NCI-H1417 (cell line): ENCODE data around the gene GRAMD2A.
A peak's percentile ranks its signal among the peaks of the same experiment; 100 is the strongest.
"Not testable (repeated sequence)": the region's sequence is repeated elsewhere in the genome, so short reads cannot be mapped to it uniquely, and the experiment has no call there.

Source experiments
- DNase-seq, 3 experiments: peaks; one replicate each; lab custom pipeline; 2025; lab: John Stamatoyannopoulos, UW

The GRAMD2A gene

GRCh38 chr15:72184165-72184811, 13.3 kb downstream of the GRAMD2A start:
- peak in 2 of 3 experiments; percentile 19 to 46 for DNase-seq

GRCh38 chr15:72183781-72184164, 13.8 kb downstream of the GRAMD2A start:
- no peak for DNase-seq

GRCh38 chr15:72182673-72183072, 14.9 kb downstream of the GRAMD2A start:
- no peak for DNase-seq

GRCh38 chr15:72182244-72182643, 15.3 kb downstream of the GRAMD2A start:
- DNase-seq, result no peak

GRCh38 chr15:72180761-72181324, 16.7 kb downstream of the GRAMD2A start:
- DNase-seq, result no peak

- DNase-seq, result peak in 1 of 3 experiments; percentile 44
Observed at GRCh38 chr15:72179950-72180581, 17.5 kb downstream of the GRAMD2A start.

- DNase-seq, result no peak
Observed at GRCh38 chr15:72178976-72179585, 18.5 kb downstream of the GRAMD2A start.

- no peak for DNase-seq
Observed at GRCh38 chr15:72176743-72177142, 20.8 kb downstream of the GRAMD2A start.

GRCh38 chr15:72176159-72176558, 21.4 kb downstream of the GRAMD2A start:
- no peak for DNase-seq

- no peak for DNase-seq
Observed at GRCh38 chr15:72175186-72176044, 22.2 kb downstream of the GRAMD2A start.

- no peak for DNase-seq
Observed at GRCh38 chr15:72174551-72175165, 22.9 kb downstream of the GRAMD2A start.

- DNase-seq, result no peak
Observed at GRCh38 chr15:72173864-72174550, 23.6 kb downstream of the GRAMD2A start.

- DNase-seq, result no peak
Observed at GRCh38 chr15:72173401-72173800, 24.2 kb downstream of the GRAMD2A start.

- no peak for DNase-seq
Observed at GRCh38 chr15:72172796-72173195, 24.8 kb downstream of the GRAMD2A start.

- not testable (repeated sequence) for DNase-seq
Observed at GRCh38 chr15:72171978-72172377, 25.6 kb downstream of the GRAMD2A start.

- DNase-seq, result no peak
Observed at GRCh38 chr15:72170691-72171090, 26.9 kb downstream of the GRAMD2A start.

GRCh38 chr15:72169921-72170611, 27.5 kb downstream of the GRAMD2A start:
- no peak for DNase-seq

- DNase-seq, result no peak
Observed at GRCh38 chr15:72169236-72169920, 28.2 kb downstream of the GRAMD2A start.

GRCh38 chr15:72168808-72169190, 28.8 kb downstream of the GRAMD2A start:
- no peak for DNase-seq
